ENCODE data around the gene PGA3.
"Not testable (repeated sequence)": the region's sequence is repeated elsewhere in the genome, so short reads cannot be mapped to it uniquely, and the experiment has no call there.

DNA sequence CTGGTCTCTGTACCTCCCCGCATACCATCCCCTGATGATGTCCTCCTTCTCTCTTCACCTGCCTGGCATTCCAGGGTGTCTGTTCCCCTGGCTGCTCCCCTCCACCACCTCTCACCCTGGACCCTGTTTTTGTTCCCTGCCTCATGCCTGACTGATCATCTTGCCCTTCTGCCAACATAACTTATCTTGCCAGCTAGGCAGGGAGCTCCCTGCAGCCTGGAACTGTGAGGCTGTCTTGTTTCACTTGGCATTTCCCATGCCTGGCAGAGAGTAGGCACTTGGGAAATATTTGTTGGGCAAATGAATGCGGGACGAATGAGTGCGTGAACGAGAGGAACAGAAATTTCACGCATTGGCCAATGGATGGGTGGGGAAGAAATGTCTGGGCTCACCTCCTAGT is 7.3 kb downstream of the PGA3 start:
- not testable (repeated sequence) for TF ChIP-seq CTCF, POLR2A (IDR thresholded peaks at IDR 0.05)

Measured in thyroid gland (tissue), 4 donors.